Spleen (tissue), 11 donors: ENCODE results near the gene PELI3. TPM values are rescaled to one million over a fixed set of nuclear protein-coding genes. Genes with fewer than 3 reads are reported as not detected.

Experiments used
- DNase-seq: peaks from one replicate; pipeline ENCODE4 v3.0.0-alpha.2; 2020
- H3K27ac ChIP-seq, 8 donors: fragments of 200-600 bp; sonication (generic) in 7 of 8; 1 replicate in 4 of 8; 2 replicates in 4 of 8; pipeline versions ENCODE4 v1.5.0 to v1.8.0; 2016 to 2021; ENCODE audit warnings: inconsistent platforms in 4 of 8, mild to moderate bottlenecking in 4 of 8, moderate library complexity in 1 of 8
- H3K27me3 ChIP-seq, 7 donors: fragments of 200-600 bp; sonication (generic) in 6 of 7; replicated peaks in 1 of 7; 1 replicate in 4 of 7; 2 replicates in 3 of 7; pipeline versions ENCODE4 v1.5.0 to v1.8.0; 2016 to 2021; ENCODE audit warnings: inconsistent platforms in 3 of 7, mild to moderate bottlenecking in 1 of 7
- H3K36me3 ChIP-seq, 6 donors: fragments of 200-600 bp; sonication (generic) in 5 of 6; 1 replicate in 4 of 6; 2 replicates in 2 of 6; pipeline versions ENCODE4 v1.5.0 to v1.8.0; 2016 to 2021; ENCODE audit warnings: inconsistent platforms in 2 of 6
- H3K4me1 ChIP-seq, 6 donors: fragments of 200-600 bp; sonication (generic) in 5 of 6; 1 replicate in 3 of 6; 2 replicates in 3 of 6; pipeline versions ENCODE4 v1.5.0 to v1.8.0; 2016 to 2021; ENCODE audit warnings: inconsistent platforms in 3 of 6
- H3K4me3 ChIP-seq, 8 donors: fragments of 200-600 bp; sonication (generic) in 7 of 8; 1 replicate in 4 of 8; 2 replicates in 4 of 8; pipeline versions ENCODE4 v1.5.0 to v1.8.0; 2016 to 2021; ENCODE audit warnings: inconsistent platforms in 4 of 8, mild to moderate bottlenecking in 4 of 8, moderate library complexity in 2 of 8
- H3K9me3 ChIP-seq, 8 donors: fragments of 200-600 bp; sonication (generic) in 7 of 8; 1 replicate in 4 of 8; 2 replicates in 4 of 8; pipeline versions ENCODE4 v1.5.0 to v1.8.0; 2016 to 2021; ENCODE audit warnings: inconsistent platforms in 4 of 8
- CTCF ChIP-seq, 11 experiments: fragments of 200-600 bp in 7 of 11; fragments of 450-650 bp in 4 of 11; sonication (generic) in 4 of 11; IDR thresholded peaks in 8 of 11; conservative IDR thresholded peaks in 3 of 11; 1 replicate in 7 of 11; 2 replicates in 4 of 11; pipeline versions ENCODE4 v1.4.0 to v1.8.0; 2016 to 2021; ENCODE audit warnings: antibody characterized with exemption in 11 of 11, inconsistent platforms in 4 of 11, mild to moderate bottlenecking in 1 of 11
- POLR2A ChIP-seq, 3 donors: fragments of 450-650 bp; IDR thresholded peaks; one replicate each; pipeline ENCODE4 v1.5.1; 2017; ENCODE audit warnings: antibody characterized with exemption in 3 of 3, mild to moderate bottlenecking in 1 of 3
- POLR2AphosphoS5 ChIP-seq, 3 donors: sonication (generic); formaldehyde crosslinking; IDR thresholded peaks; one replicate each; pipeline ENCODE4 v1.5.1; 2017; ENCODE audit warnings: antibody characterized with exemption in 3 of 3
- WGBS, 5 donors: extraction: QIAGEN DNeasy Blood & Tissue Kit in 3 of 5; methylation state at CpG; one replicate each; pipeline versions ENCODE4 v1.1.5 to v1.1.7; 2013 to 2018; 5-methylcytosine and 5-hydroxymethylcytosine counted together
- intact Hi-C: fragments of 100-400 bp; cut with DNase I; formaldehyde crosslinking; loops from one replicate; pipeline ENCODE4 v1.15.0; 2023; ENCODE audit warnings: low total_unique reads
- polyA plus RNA-seq, 3 donors: library from polyadenylated mRNA; stranded (reverse); fragments of 200-250 nt; gene quantifications; one replicate each; pipeline ENCODE4 v1.2.1, GENCODE V29; 2013
- total RNA-seq, 7 donors: library from RNA; depleted of rRNA in 3 of 7; stranded (reverse); fragments of >200 nt in 3 of 7; fragmentation: NEBNext Ultra II Directional in 4 of 7; extraction: Animal tissue kit (Norgen Biotek cat#: 25700) in 4 of 7; gene quantifications; one replicate each; pipeline versions ENCODE4 v1.1.0 to v1.2.1, GENCODE V29; 2016 to 2021
- donor health status: healthy with polysubstance abuse.
- donor health status: DM: no; HTN: no; CAD: no; lungs with moderate emphysema.
- donor health status: DM: no; HTN: no; CAD: no.
- donor health status: Bipolar disorder and iron deficiency.
- donor health status: healthy.
- donor health status: DM: no; HTN: no; CAD: no.
- donor health status: DM: yes; HTN: yes; CAD: no.

Gene PELI3
- total and polyA plus RNA-seq, 10 donors = 2.4 to 14.6 (median 9.7) TPM

- Histone ChIP-seq H3K27ac (peak overlapping the region in 4 of 8 donors; percentile 73 to 89 (median 84)), H3K4me3 (peak overlapping the region in 1 of 8 donors; percentile 84), H3K9me3 (peaks cover 0 to 5% (median 1%) of the 10 kb centered on the region in 8 donors), H3K27me3 (no peaks in the 10 kb centered on the region), H3K36me3 (no peaks in the 10 kb centered on the region), H3K4me1 (peaks cover 10 to 49% (median 39%) of the 10 kb centered on the region in 6 donors)
- 57 to 92% (median 82%) methylated on average over 1 of the region's 1 CpG for WGBS, 5 donors
- intact Hi-C loops = no loop called here
- DNase-seq = no peak
- TF ChIP-seq POLR2AphosphoS5 (IDR thresholded peaks at IDR 0.05) (no peak), CTCF (IDR thresholded peaks at IDR 0.05 in 8 of 11, conservative IDR thresholded peaks at IDR 0.05 in 3 of 11) (no peak), POLR2A (IDR thresholded peaks at IDR 0.05) (no peak)
Measured at GRCh38 chr11:66464916-66465315, 1.8 kb upstream of the PELI3 start.

GRCh38 chr11:66465373-66466224, 1.1 kb upstream of the PELI3 start:
- 29 to 52% (median 41%) methylated on average over 19 of the region's 19 CpGs for WGBS, 5 donors

GRCh38 chr11:66467034-66467659, 442 bp downstream of the PELI3 start:
- no peak for DNase-seq

More at GRCh38 chr11:66465373-66466224, 1.1 kb upstream of the PELI3 start:
- Histone ChIP-seq H3K9me3 (peaks cover 0 to 5% (median 1%) of the 10 kb centered on the region in 8 donors), H3K27me3 (no peaks in the 10 kb centered on the region), H3K36me3 (no peaks in the 10 kb centered on the region), H3K27ac (peak overlapping the region in 7 of 8 donors; percentile 46 to 89 (median 80)), H3K4me1 (peaks cover 10 to 54% (median 41%) of the 10 kb centered on the region in 6 donors), H3K4me3 (peak overlapping the region; percentile 33 to 84 (median 60))
- DNase-seq = no peak
- intact Hi-C loops = no loop called here
- no peak for TF ChIP-seq POLR2AphosphoS5 (IDR thresholded peaks at IDR 0.05)
- no peak for TF ChIP-seq POLR2A (IDR thresholded peaks at IDR 0.05)
- no peak for TF ChIP-seq CTCF (IDR thresholded peaks at IDR 0.05 in 8 of 11, conservative IDR thresholded peaks at IDR 0.05 in 3 of 11)

More at GRCh38 chr11:66467034-66467659, 442 bp downstream of the PELI3 start:
- H3K27me3 ChIP-seq = no peaks in the 10 kb centered on the region
- 2 to 6% (median 4%) methylated on average over 29 to 72 of the region's 72 CpGs for WGBS, 5 donors
- peaks cover 0 to 5% (median 1%) of the 10 kb centered on the region in 8 donors for H3K9me3 ChIP-seq
- H3K36me3 ChIP-seq = peaks cover 0 to 8% (median 0%) of the 10 kb centered on the region in 6 donors
- TF ChIP-seq POLR2AphosphoS5 (IDR thresholded peaks at IDR 0.05) (no peak), POLR2A (IDR thresholded peaks at IDR 0.05) (no peak), CTCF (IDR thresholded peaks at IDR 0.05 in 8 of 11, conservative IDR thresholded peaks at IDR 0.05 in 3 of 11) (peak in 8 of 11 experiments; percentile 24 to 56 (median 37))
- peaks cover 10 to 54% (median 41%) of the 10 kb centered on the region in 6 donors for H3K4me1 ChIP-seq
- peak overlapping the region; percentile 33 to 84 (median 60) for H3K4me3 ChIP-seq
- intact Hi-C loops = no loop called here
- peak overlapping the region in 6 of 8 donors; percentile 73 to 89 (median 80) for H3K27ac ChIP-seq
